ENCODE results near the gene KCNQ5.
A peak's percentile ranks its signal among the peaks of the same experiment; 100 is the strongest.

The KCNQ5 gene

GRCh38 chr6:72950114-72950860 is 328.4 kb downstream of the KCNQ5 start:
- H3K4me3 Mint-ChIP-seq = no peak overlapping the region
- H3K4me1 Mint-ChIP-seq (ENCODE audit: low read depth) = peaks cover 28% of the 10 kb centered on the region
- no peaks in the 10 kb centered on the region for H3K27me3 Mint-ChIP-seq
- H3K36me3 Mint-ChIP-seq (ENCODE audit: low read depth) = peaks cover 3% of the 10 kb centered on the region
- no peaks in the 10 kb centered on the region for H3K9me3 Mint-ChIP-seq
- peak overlapping the region; percentile 45 for H3K27ac Mint-ChIP-seq

GRCh38 chr6:72952808-72953630 is 331.2 kb downstream of the KCNQ5 start:
- Mint-ChIP-seq H3K27me3 (no peaks in the 10 kb centered on the region), H3K4me3 (no peak overlapping the region), H3K36me3 (ENCODE audit: low read depth) (peaks cover 3% of the 10 kb centered on the region), H3K4me1 (ENCODE audit: low read depth) (peaks cover 28% of the 10 kb centered on the region), H3K9me3 (no peaks in the 10 kb centered on the region), H3K27ac (no peak overlapping the region)

GRCh38 chr6:72953971-72954381 is 332.1 kb downstream of the KCNQ5 start:
- peaks cover 3% of the 10 kb centered on the region for H3K36me3 Mint-ChIP-seq (ENCODE audit: low read depth)
- H3K9me3 Mint-ChIP-seq = no peaks in the 10 kb centered on the region
- no peaks in the 10 kb centered on the region for H3K27me3 Mint-ChIP-seq
- H3K4me1 Mint-ChIP-seq (ENCODE audit: low read depth) = peaks cover 28% of the 10 kb centered on the region
- H3K4me3 Mint-ChIP-seq = no peak overlapping the region
- no peak overlapping the region for H3K27ac Mint-ChIP-seq

- H3K27ac Mint-ChIP-seq = no peak overlapping the region
- no peak overlapping the region for H3K4me3 Mint-ChIP-seq
- no peaks in the 10 kb centered on the region for H3K27me3 Mint-ChIP-seq
These were observed 332.9 kb downstream of the KCNQ5 start for GRCh38 chr6:72954716-72955115.

GRCh38 chr6:72955666-72956065 is 333.8 kb downstream of the KCNQ5 start:
- Mint-ChIP-seq H3K4me3 (no peak overlapping the region), H3K4me1 (ENCODE audit: low read depth) (peaks cover 19% of the 10 kb centered on the region), H3K9me3 (no peaks in the 10 kb centered on the region), H3K27ac (no peak overlapping the region), H3K27me3 (no peaks in the 10 kb centered on the region), H3K36me3 (ENCODE audit: low read depth) (peaks cover 3% of the 10 kb centered on the region)

More at GRCh38 chr6:72954716-72955115, 332.9 kb downstream of the KCNQ5 start:
- peaks cover 3% of the 10 kb centered on the region for H3K36me3 Mint-ChIP-seq (ENCODE audit: low read depth)
- peaks cover 28% of the 10 kb centered on the region for H3K4me1 Mint-ChIP-seq (ENCODE audit: low read depth)
- H3K9me3 Mint-ChIP-seq = no peaks in the 10 kb centered on the region

- Mint-ChIP-seq H3K4me3 (no peak overlapping the region), H3K27ac (no peak overlapping the region), H3K4me1 (ENCODE audit: low read depth) (peaks cover 15% of the 10 kb centered on the region), H3K9me3 (no peaks in the 10 kb centered on the region), H3K36me3 (ENCODE audit: low read depth) (peaks cover 3% of the 10 kb centered on the region), H3K27me3 (no peaks in the 10 kb centered on the region)
These were observed 334.4 kb downstream of the KCNQ5 start for GRCh38 chr6:72956272-72956671.

GRCh38 chr6:72959821-72960220 is 338.0 kb downstream of the KCNQ5 start:
- H3K27ac Mint-ChIP-seq = no peak overlapping the region
- no peaks in the 10 kb centered on the region for H3K9me3 Mint-ChIP-seq
- no peak overlapping the region for H3K4me3 Mint-ChIP-seq
- no peaks in the 10 kb centered on the region for H3K36me3 Mint-ChIP-seq (ENCODE audit: low read depth)
- H3K4me1 Mint-ChIP-seq (ENCODE audit: low read depth) = no peaks in the 10 kb centered on the region
- no peaks in the 10 kb centered on the region for H3K27me3 Mint-ChIP-seq

GRCh38 chr6:72963946-72964345 is 342.1 kb downstream of the KCNQ5 start:
- Mint-ChIP-seq H3K36me3 (ENCODE audit: low read depth) (no peaks in the 10 kb centered on the region), H3K4me1 (ENCODE audit: low read depth) (no peaks in the 10 kb centered on the region), H3K27ac (no peak overlapping the region), H3K4me3 (no peak overlapping the region), H3K27me3 (no peaks in the 10 kb centered on the region), H3K9me3 (no peaks in the 10 kb centered on the region)

- Mint-ChIP-seq H3K27me3 (no peaks in the 10 kb centered on the region), H3K27ac (no peak overlapping the region), H3K9me3 (no peaks in the 10 kb centered on the region), H3K4me3 (no peak overlapping the region), H3K4me1 (ENCODE audit: low read depth) (no peaks in the 10 kb centered on the region), H3K36me3 (ENCODE audit: low read depth) (no peaks in the 10 kb centered on the region)
These were observed 344.9 kb downstream of the KCNQ5 start for GRCh38 chr6:72966628-72967280.

- H3K4me1 Mint-ChIP-seq (ENCODE audit: low read depth) = no peaks in the 10 kb centered on the region
- no peaks in the 10 kb centered on the region for H3K36me3 Mint-ChIP-seq (ENCODE audit: low read depth)
- no peak overlapping the region for H3K27ac Mint-ChIP-seq
- no peak overlapping the region for H3K4me3 Mint-ChIP-seq
- no peaks in the 10 kb centered on the region for H3K27me3 Mint-ChIP-seq
- H3K9me3 Mint-ChIP-seq = no peaks in the 10 kb centered on the region
These were observed 345.5 kb downstream of the KCNQ5 start for GRCh38 chr6:72967329-72967728.

GRCh38 chr6:72968704-72969103 is 346.8 kb downstream of the KCNQ5 start:
- Mint-ChIP-seq H3K36me3 (ENCODE audit: low read depth) (no peaks in the 10 kb centered on the region), H3K27me3 (no peaks in the 10 kb centered on the region), H3K27ac (no peak overlapping the region), H3K9me3 (no peaks in the 10 kb centered on the region), H3K4me3 (no peak overlapping the region), H3K4me1 (ENCODE audit: low read depth) (no peaks in the 10 kb centered on the region)

GRCh38 chr6:72969666-72970065 is 347.8 kb downstream of the KCNQ5 start:
- no peaks in the 10 kb centered on the region for H3K4me1 Mint-ChIP-seq (ENCODE audit: low read depth)
- H3K27ac Mint-ChIP-seq = no peak overlapping the region
- no peaks in the 10 kb centered on the region for H3K36me3 Mint-ChIP-seq (ENCODE audit: low read depth)
- no peaks in the 10 kb centered on the region for H3K27me3 Mint-ChIP-seq
- no peak overlapping the region for H3K4me3 Mint-ChIP-seq
- H3K9me3 Mint-ChIP-seq = no peaks in the 10 kb centered on the region

GRCh38 chr6:72972579-72972978 is 350.7 kb downstream of the KCNQ5 start:
- H3K4me3 Mint-ChIP-seq = no peak overlapping the region
- H3K27ac Mint-ChIP-seq = no peak overlapping the region
- no peaks in the 10 kb centered on the region for H3K9me3 Mint-ChIP-seq
- H3K27me3 Mint-ChIP-seq = no peaks in the 10 kb centered on the region
- H3K4me1 Mint-ChIP-seq (ENCODE audit: low read depth) = peaks cover 3% of the 10 kb centered on the region
- H3K36me3 Mint-ChIP-seq (ENCODE audit: low read depth) = peaks cover 10% of the 10 kb centered on the region

- H3K27ac Mint-ChIP-seq = no peak overlapping the region
- peaks cover 3% of the 10 kb centered on the region for H3K4me1 Mint-ChIP-seq (ENCODE audit: low read depth)
- H3K27me3 Mint-ChIP-seq = no peaks in the 10 kb centered on the region
- H3K4me3 Mint-ChIP-seq = no peak overlapping the region
- no peaks in the 10 kb centered on the region for H3K9me3 Mint-ChIP-seq
- peaks cover 21% of the 10 kb centered on the region for H3K36me3 Mint-ChIP-seq (ENCODE audit: low read depth)
These were observed 352.4 kb downstream of the KCNQ5 start for GRCh38 chr6:72974276-72974675.

GRCh38 chr6:72975352-72975752 is 353.5 kb downstream of the KCNQ5 start:
- no peak overlapping the region for H3K27ac Mint-ChIP-seq
- peaks cover 23% of the 10 kb centered on the region for H3K36me3 Mint-ChIP-seq (ENCODE audit: low read depth)
- no peak overlapping the region for H3K4me3 Mint-ChIP-seq
- no peaks in the 10 kb centered on the region for H3K27me3 Mint-ChIP-seq
- H3K4me1 Mint-ChIP-seq (ENCODE audit: low read depth) = peaks cover 3% of the 10 kb centered on the region
- H3K9me3 Mint-ChIP-seq = no peaks in the 10 kb centered on the region
